Muscle layer of duodenum (tissue), 2 donors: Measurements from ENCODE around the gene PCDH12.

ENCODE experiments used
- H3K27ac ChIP-seq: one replicate; pipeline ENCODE4 v1.7.0; 2013; ENCODE audit warnings: mild to moderate bottlenecking, low read length
- H3K27me3 ChIP-seq: one replicate; pipeline ENCODE4 v1.7.0; 2013; ENCODE audit warnings: low read depth, mild to moderate bottlenecking, control low read depth, low read length
- H3K36me3 ChIP-seq, 2 donors: one replicate each; pipeline ENCODE4 v1.7.0; 2013; ENCODE audit warnings: low read length in 2 of 2, control low read depth in 1 of 2, mild to moderate bottlenecking in 1 of 2; ENCODE audit not compliant: insufficient read depth in 2 of 2, control insufficient read depth in 1 of 2
- H3K4me1 ChIP-seq, 2 donors: one replicate each; pipeline ENCODE4 v1.7.0; 2013; ENCODE audit warnings: low read length in 2 of 2, mild to moderate bottlenecking in 2 of 2, control low read depth in 1 of 2, moderate library complexity in 1 of 2; ENCODE audit not compliant: insufficient read depth in 2 of 2, control insufficient read depth in 1 of 2
- H3K4me3 ChIP-seq, 2 donors: one replicate each; pipeline ENCODE4 v1.7.0; 2013; ENCODE audit warnings: low read length in 2 of 2, low read depth in 1 of 2, mild to moderate bottlenecking in 1 of 2
- H3K9me3 ChIP-seq, 2 donors: one replicate each; pipeline ENCODE4 v1.7.0; 2013; ENCODE audit warnings: low read length in 2 of 2, control low read depth in 1 of 2, mild to moderate bottlenecking in 1 of 2; ENCODE audit not compliant: control insufficient read depth in 1 of 2
- donor health status: healthy.

PCDH12 gene

GRCh38 chr5:141949511-141949910, 8.5 kb downstream of the PCDH12 start:
- H3K36me3 ChIP-seq: no peaks in the 10 kb centered on the region
- peaks cover 0 to 27% of the 10 kb centered on the region in 2 donors for H3K4me1 ChIP-seq
- no peak overlapping the region for H3K4me3 ChIP-seq
- no peak overlapping the region for H3K27ac ChIP-seq
- no peaks in the 10 kb centered on the region for H3K9me3 ChIP-seq
- no peaks in the 10 kb centered on the region for H3K27me3 ChIP-seq

- Histone ChIP-seq H3K9me3 (no peaks in the 10 kb centered on the region), H3K27me3 (no peaks in the 10 kb centered on the region), H3K27ac (no peak overlapping the region), H3K36me3 (no peaks in the 10 kb centered on the region), H3K4me3 (no peak overlapping the region), H3K4me1 (peaks cover 0 to 27% of the 10 kb centered on the region in 2 donors)
Measured at GRCh38 chr5:141948812-141949211, 9.2 kb downstream of the PCDH12 start.

- Histone ChIP-seq H3K27ac (no peak overlapping the region), H3K36me3 (no peaks in the 10 kb centered on the region), H3K4me1 (peaks cover 4 to 25% of the 10 kb centered on the region in 2 donors), H3K9me3 (no peaks in the 10 kb centered on the region), H3K4me3 (no peak overlapping the region), H3K27me3 (no peaks in the 10 kb centered on the region)
Measured at GRCh38 chr5:141947316-141947715, 10.7 kb downstream of the PCDH12 start.

GRCh38 chr5:141945511-141946051, 12.4 kb downstream of the PCDH12 start:
- no peak overlapping the region for H3K4me3 ChIP-seq
- peaks cover 0 to 6% of the 10 kb centered on the region in 2 donors for H3K36me3 ChIP-seq
- no peaks in the 10 kb centered on the region for H3K27me3 ChIP-seq
- peaks cover 4 to 15% of the 10 kb centered on the region in 2 donors for H3K4me1 ChIP-seq
- H3K9me3 ChIP-seq: no peaks in the 10 kb centered on the region
- no peak overlapping the region for H3K27ac ChIP-seq

GRCh38 chr5:141944076-141944475, 13.9 kb downstream of the PCDH12 start:
- Histone ChIP-seq H3K4me1 (peaks cover 4 to 10% of the 10 kb centered on the region in 2 donors), H3K27ac (no peak overlapping the region), H3K36me3 (peaks cover 9 to 20% of the 10 kb centered on the region in 2 donors), H3K4me3 (no peak overlapping the region), H3K27me3 (no peaks in the 10 kb centered on the region), H3K9me3 (no peaks in the 10 kb centered on the region)

GRCh38 chr5:141942185-141942857, 15.7 kb downstream of the PCDH12 start:
- H3K36me3 ChIP-seq: peaks cover 20 to 34% of the 10 kb centered on the region in 2 donors
- peaks cover 4 to 10% of the 10 kb centered on the region in 2 donors for H3K4me1 ChIP-seq
- no peak overlapping the region for H3K27ac ChIP-seq
- no peaks in the 10 kb centered on the region for H3K9me3 ChIP-seq
- no peak overlapping the region for H3K4me3 ChIP-seq
- no peaks in the 10 kb centered on the region for H3K27me3 ChIP-seq

- Histone ChIP-seq H3K9me3 (no peaks in the 10 kb centered on the region), H3K4me3 (no peak overlapping the region), H3K36me3 (peaks cover 24 to 40% of the 10 kb centered on the region in 2 donors), H3K4me1 (peaks cover 4 to 10% of the 10 kb centered on the region in 2 donors), H3K27ac (no peak overlapping the region), H3K27me3 (no peaks in the 10 kb centered on the region)
Measured at GRCh38 chr5:141941779-141942178, 16.2 kb downstream of the PCDH12 start.

- Histone ChIP-seq H3K4me3 (no peak overlapping the region), H3K27ac (no peak overlapping the region), H3K27me3 (no peaks in the 10 kb centered on the region), H3K9me3 (no peaks in the 10 kb centered on the region), H3K4me1 (peaks cover 4 to 10% of the 10 kb centered on the region in 2 donors), H3K36me3 (peaks cover 24 to 44% of the 10 kb centered on the region in 2 donors)
Measured at GRCh38 chr5:141941307-141941706, 16.7 kb downstream of the PCDH12 start.

GRCh38 chr5:141940695-141941271, 17.2 kb downstream of the PCDH12 start:
- H3K27ac ChIP-seq: no peak overlapping the region
- peaks cover 4 to 10% of the 10 kb centered on the region in 2 donors for H3K4me1 ChIP-seq
- no peaks in the 10 kb centered on the region for H3K9me3 ChIP-seq
- no peaks in the 10 kb centered on the region for H3K27me3 ChIP-seq
- no peak overlapping the region for H3K4me3 ChIP-seq
- peaks cover 26 to 48% of the 10 kb centered on the region in 2 donors for H3K36me3 ChIP-seq

GRCh38 chr5:141935538-141935937, 22.5 kb downstream of the PCDH12 start:
- Histone ChIP-seq H3K27me3 (no peaks in the 10 kb centered on the region), H3K4me3 (no peak overlapping the region), H3K36me3 (peaks cover 70 to 89% of the 10 kb centered on the region in 2 donors), H3K4me1 (no peaks in the 10 kb centered on the region), H3K9me3 (no peaks in the 10 kb centered on the region), H3K27ac (no peak overlapping the region)

GRCh38 chr5:141934099-141934844, 23.7 kb downstream of the PCDH12 start:
- Histone ChIP-seq H3K4me1 (no peaks in the 10 kb centered on the region), H3K36me3 (peaks cover 74 to 89% of the 10 kb centered on the region in 2 donors), H3K27ac (no peak overlapping the region), H3K27me3 (no peaks in the 10 kb centered on the region), H3K4me3 (no peak overlapping the region), H3K9me3 (no peaks in the 10 kb centered on the region)
